Dermis blood vessel endothelial cell (primary cell): ENCODE data around the gene NR3C1. TPM values are rescaled to one million over a fixed set of nuclear protein-coding genes. Genes with fewer than 3 reads are reported as not detected.

Experiments
- DNase-seq: peaks from one replicate; pipeline ENCODE4 v3.0.0; 2010
- total RNA-seq: library from RNA; depleted of rRNA; stranded (reverse); fragments of >200 nt; gene quantifications from 2 replicates; pipeline ENCODE4 v1.2.3, GENCODE V29; 2014

The NR3C1 gene
- total RNA-seq, 1 donor from 2014 or later: 21.4 TPM

DNA sequence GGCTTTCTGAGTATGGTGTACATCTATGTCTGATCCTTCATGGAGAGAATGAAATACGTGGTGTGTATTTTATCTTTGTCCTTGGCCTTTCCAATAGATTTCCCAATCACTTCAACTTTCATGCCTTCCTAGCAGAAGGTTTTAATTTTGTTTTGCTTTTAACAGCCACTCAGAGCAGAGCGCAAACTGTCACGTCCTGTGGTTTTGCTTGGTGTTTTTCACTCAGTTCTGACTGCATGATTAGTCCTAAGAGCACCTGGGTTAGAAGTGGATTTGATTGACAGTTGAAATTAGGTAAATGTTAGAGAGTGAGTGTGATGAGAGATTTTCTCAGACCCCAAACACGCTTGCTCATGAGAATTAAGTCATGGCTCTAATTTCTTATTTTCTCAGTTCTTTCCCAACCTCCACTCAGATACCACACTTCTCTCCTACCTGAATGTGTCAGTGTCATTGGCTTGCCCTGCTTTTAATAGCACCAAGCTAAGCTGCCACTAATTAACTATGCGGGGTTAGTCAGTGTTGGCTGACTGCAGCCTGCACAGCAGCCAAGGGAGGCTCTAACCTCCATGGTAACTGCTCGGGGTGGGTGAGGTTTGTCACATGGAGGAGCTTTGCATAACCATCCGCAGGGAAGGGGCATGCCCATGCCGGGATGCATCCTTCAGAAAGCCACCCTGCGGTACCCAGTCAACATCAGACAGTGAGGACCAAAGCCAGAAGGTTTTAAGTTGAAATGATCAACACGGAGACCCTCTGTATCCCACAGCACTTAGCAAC is 173.4 kb downstream of the NR3C1 start:
- no peak for DNase-seq

GRCh38 chr5:143229426-143229895 is 174.0 kb downstream of the NR3C1 start:
- no peak for DNase-seq

GRCh38 chr5:143228597-143229293 is 174.7 kb downstream of the NR3C1 start:
- DNase-seq: no peak
